ENCODE results near the gene FNDC10. TPM values are rescaled to one million over a fixed set of nuclear protein-coding genes. Genes with fewer than 3 reads are reported as not detected.

FNDC10 gene
- total RNA-seq, 2 donors from 2014 or later, result 10.4 to 10.8 TPM

DNA sequence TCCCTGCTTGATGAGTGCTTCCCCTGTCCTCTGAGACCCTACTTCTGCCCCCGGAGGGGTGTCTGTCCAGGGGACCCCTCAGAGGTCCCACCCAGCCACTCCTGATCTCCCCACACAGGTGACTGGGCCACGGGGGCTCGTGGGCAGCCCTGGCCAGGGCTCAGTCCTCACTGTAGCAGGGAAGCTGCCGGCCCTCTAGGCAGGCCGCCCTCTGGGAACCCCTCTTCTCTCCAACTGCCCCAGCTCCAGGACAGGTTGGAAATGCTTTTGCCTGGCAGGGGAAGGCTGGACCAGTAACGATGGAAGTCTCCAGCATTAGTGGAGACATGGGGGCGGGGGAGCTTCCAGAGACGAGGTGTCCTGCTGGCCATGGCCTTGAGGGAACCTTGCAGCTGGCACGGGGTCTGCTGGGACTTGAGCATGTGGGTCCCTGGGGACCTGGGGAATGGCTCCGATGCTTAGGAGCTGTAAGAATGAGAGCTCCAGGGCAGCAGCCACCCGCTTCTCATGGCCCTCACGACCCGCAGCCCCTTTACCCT lies 3.1 kb upstream of the FNDC10 start:
- no peak overlapping the region for H3K4me3 Mint-ChIP-seq
- peaks cover 1% of the 10 kb centered on the region for H3K4me1 Mint-ChIP-seq
- no peaks in the 10 kb centered on the region for H3K36me3 ChIP-seq (ENCODE audit: control insufficient read depth, insufficient read depth, low read length)
- H3K9ac ChIP-seq (ENCODE audit: extremely low read depth, low read length, poor library complexity, severe bottlenecking), result no peak overlapping the region
- TF ChIP-seq, protein P1, sequence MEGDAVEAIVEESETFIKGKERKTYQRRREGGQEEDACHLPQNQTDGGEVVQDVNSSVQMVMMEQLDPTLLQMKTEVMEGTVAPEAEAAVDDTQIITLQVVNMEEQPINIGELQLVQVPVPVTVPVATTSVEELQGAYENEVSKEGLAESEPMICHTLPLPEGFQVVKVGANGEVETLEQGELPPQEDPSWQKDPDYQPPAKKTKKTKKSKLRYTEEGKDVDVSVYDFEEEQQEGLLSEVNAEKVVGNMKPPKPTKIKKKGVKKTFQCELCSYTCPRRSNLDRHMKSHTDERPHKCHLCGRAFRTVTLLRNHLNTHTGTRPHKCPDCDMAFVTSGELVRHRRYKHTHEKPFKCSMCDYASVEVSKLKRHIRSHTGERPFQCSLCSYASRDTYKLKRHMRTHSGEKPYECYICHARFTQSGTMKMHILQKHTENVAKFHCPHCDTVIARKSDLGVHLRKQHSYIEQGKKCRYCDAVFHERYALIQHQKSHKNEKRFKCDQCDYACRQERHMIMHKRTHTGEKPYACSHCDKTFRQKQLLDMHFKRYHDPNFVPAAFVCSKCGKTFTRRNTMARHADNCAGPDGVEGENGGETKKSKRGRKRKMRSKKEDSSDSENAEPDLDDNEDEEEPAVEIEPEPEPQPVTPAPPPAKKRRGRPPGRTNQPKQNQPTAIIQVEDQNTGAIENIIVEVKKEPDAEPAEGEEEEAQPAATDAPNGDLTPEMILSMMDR (conservative IDR thresholded peaks at IDR 0.05), result no peak
- 71 to 79% methylated on average over 10 to 13 of the region's 13 CpGs for WGBS, 2 experiments (ENCODE audit: insufficient coverage in 1 of 2, insufficient read length in 1 of 2)
- peaks cover 44% of the 10 kb centered on the region for H3K27me3 Mint-ChIP-seq (ENCODE audit: insufficient read depth)
- H3K9me3 Mint-ChIP-seq, result no peaks in the 10 kb centered on the region
- no peak for DNase-seq
- no peak overlapping the region for H3K27ac Mint-ChIP-seq
- no peaks in the 10 kb centered on the region for H3K36me3 Mint-ChIP-seq (ENCODE audit: low read depth)
- no peak overlapping the region for H3K27ac ChIP-seq (ENCODE audit: low read depth, low read length)
- peaks cover 39% of the 10 kb centered on the region for H3K27me3 ChIP-seq (ENCODE audit: control insufficient read depth, insufficient read depth, low read length, poor library complexity, severe bottlenecking)
- H3K4me1 ChIP-seq (ENCODE audit: control insufficient read depth, insufficient read depth, low read length), result no peaks in the 10 kb centered on the region
- no peak overlapping the region for H3K4me3 ChIP-seq (ENCODE audit: low read length)
- no peaks in the 10 kb centered on the region for H3K9me3 ChIP-seq (ENCODE audit: control insufficient read depth, low read length)

GRCh38 chr1:1602304-1602967 lies 2.5 kb upstream of the FNDC10 start:
- H3K4me1 ChIP-seq (ENCODE audit: control insufficient read depth, insufficient read depth, low read length), result no peaks in the 10 kb centered on the region
- 74 to 82% methylated on average over 9 to 18 of the region's 18 CpGs for WGBS, 2 experiments (ENCODE audit: insufficient coverage in 1 of 2, insufficient read length in 1 of 2)
- Mint-ChIP-seq H3K36me3 (ENCODE audit: low read depth) (no peaks in the 10 kb centered on the region), H3K9me3 (no peaks in the 10 kb centered on the region), H3K4me1 (peaks cover 1% of the 10 kb centered on the region), H3K27ac (no peak overlapping the region), H3K27me3 (ENCODE audit: insufficient read depth) (peaks cover 50% of the 10 kb centered on the region), H3K4me3 (no peak overlapping the region)
- peaks cover 42% of the 10 kb centered on the region for H3K27me3 ChIP-seq (ENCODE audit: control insufficient read depth, insufficient read depth, low read length, poor library complexity, severe bottlenecking)
- TF ChIP-seq, protein P1 (conservative IDR thresholded peaks at IDR 0.05), result no peak
- DNase-seq, result no peak
- H3K27ac ChIP-seq (ENCODE audit: low read depth, low read length), result no peak overlapping the region
- no peaks in the 10 kb centered on the region for H3K36me3 ChIP-seq (ENCODE audit: control insufficient read depth, insufficient read depth, low read length)
- no peak overlapping the region for H3K4me3 ChIP-seq (ENCODE audit: low read length)
- no peak overlapping the region for H3K9ac ChIP-seq (ENCODE audit: extremely low read depth, low read length, poor library complexity, severe bottlenecking)
- no peaks in the 10 kb centered on the region for H3K9me3 ChIP-seq (ENCODE audit: control insufficient read depth, low read length)

DNA sequence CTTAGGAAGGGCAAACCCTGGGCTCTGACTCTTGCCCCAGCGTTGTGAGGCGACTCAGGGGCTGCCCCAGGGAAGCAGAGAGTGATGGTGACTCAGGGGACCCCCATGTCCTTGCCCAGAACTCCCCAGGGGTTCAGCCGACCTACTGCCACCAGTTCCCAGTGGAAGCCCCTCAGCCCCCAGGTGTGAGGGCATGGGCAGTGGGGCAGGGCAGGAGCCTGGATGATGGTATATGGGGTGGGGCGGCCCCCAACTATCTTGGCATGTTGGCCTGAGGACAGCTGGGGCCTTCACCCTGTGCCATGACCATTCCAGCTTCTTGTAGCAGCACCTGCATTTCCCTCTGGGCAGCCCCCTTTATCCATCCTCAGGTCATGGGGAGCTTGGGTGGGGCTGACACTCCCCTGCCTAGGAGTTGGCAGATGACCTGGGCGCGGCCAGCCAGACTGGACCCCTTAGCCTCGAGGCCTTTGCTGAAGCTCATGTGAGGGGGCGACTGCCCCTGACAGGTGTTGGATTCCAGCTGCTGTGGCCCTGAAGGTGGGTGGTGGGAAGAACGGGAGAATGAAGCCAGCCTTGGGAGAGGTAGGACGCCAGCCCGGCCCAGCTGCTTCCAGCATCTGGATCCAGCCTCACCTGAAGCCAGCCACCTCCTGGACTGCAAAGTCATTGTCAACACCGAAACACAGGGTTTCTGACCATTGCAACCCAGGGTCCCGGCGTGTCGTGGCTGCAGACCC lies 1.8 kb upstream of the FNDC10 start:
- H3K36me3 ChIP-seq (ENCODE audit: control insufficient read depth, insufficient read depth, low read length), result no peaks in the 10 kb centered on the region
- H3K27ac ChIP-seq (ENCODE audit: low read depth, low read length), result no peak overlapping the region
- DNase-seq, result no peak
- H3K4me1 Mint-ChIP-seq, result peaks cover 1% of the 10 kb centered on the region
- no peaks in the 10 kb centered on the region for H3K36me3 Mint-ChIP-seq (ENCODE audit: low read depth)
- no peak overlapping the region for H3K27ac Mint-ChIP-seq
- peaks cover 44% of the 10 kb centered on the region for H3K27me3 ChIP-seq (ENCODE audit: control insufficient read depth, insufficient read depth, low read length, poor library complexity, severe bottlenecking)
- H3K9me3 ChIP-seq (ENCODE audit: control insufficient read depth, low read length), result no peaks in the 10 kb centered on the region
- H3K9ac ChIP-seq (ENCODE audit: extremely low read depth, low read length, poor library complexity, severe bottlenecking), result no peak overlapping the region
- no peak overlapping the region for H3K4me3 Mint-ChIP-seq
- H3K4me3 ChIP-seq (ENCODE audit: low read length), result no peak overlapping the region
- TF ChIP-seq, protein P1 (conservative IDR thresholded peaks at IDR 0.05), result no peak
- no peaks in the 10 kb centered on the region for H3K9me3 Mint-ChIP-seq
- H3K27me3 Mint-ChIP-seq (ENCODE audit: insufficient read depth), result peaks cover 50% of the 10 kb centered on the region
- WGBS, 2 experiments (ENCODE audit: insufficient coverage in 1 of 2, insufficient read length in 1 of 2), result 91% methylated on average over 6 to 15 of the region's 15 CpGs
- H3K4me1 ChIP-seq (ENCODE audit: control insufficient read depth, insufficient read depth, low read length), result peaks cover 3% of the 10 kb centered on the region
